T1000 (cell line): ENCODE measurements around the gene USP17L26.
"Not testable (repeated sequence)": the region's sequence is repeated elsewhere in the genome, so short reads cannot be mapped to it uniquely, and the experiment has no call there.

Experiments
- DNase-seq: peaks from one replicate; lab custom pipeline; 2025; ENCODE audit warnings: mixed read lengths; lab: John Stamatoyannopoulos, UW

The USP17L26 gene, protein sequence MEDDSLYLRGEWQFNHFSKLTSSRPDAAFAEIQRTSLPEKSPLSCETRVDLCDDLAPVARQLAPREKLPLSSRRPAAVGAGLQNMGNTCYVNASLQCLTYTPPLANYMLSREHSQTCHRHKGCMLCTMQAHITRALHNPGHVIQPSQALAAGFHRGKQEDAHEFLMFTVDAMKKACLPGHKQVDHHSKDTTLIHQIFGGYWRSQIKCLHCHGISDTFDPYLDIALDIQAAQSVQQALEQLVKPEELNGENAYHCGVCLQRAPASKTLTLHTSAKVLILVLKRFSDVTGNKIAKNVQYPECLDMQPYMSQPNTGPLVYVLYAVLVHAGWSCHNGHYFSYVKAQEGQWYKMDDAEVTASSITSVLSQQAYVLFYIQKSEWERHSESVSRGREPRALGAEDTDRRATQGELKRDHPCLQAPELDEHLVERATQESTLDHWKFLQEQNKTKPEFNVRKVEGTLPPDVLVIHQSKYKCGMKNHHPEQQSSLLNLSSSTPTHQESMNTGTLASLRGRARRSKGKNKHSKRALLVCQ

DNA sequence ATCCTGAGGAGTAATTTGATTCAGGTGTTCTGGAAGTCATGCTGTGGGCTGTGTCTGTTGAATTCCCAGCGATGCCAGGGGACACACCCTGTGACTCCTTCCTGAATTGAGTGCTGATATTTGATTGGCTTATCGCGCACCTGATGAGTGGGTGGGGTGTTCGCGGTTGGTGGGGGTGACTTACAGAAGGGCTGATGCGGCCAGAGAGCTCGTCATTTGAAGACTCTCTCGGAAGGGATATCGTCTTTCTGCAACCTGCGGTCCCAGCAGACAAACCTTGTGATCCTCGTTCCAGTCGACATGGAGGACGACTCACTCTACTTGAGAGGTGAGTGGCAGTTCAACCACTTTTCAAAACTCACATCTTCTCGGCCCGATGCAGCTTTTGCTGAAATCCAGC, at the start of gene USP17L26:
TSS of gene USP17L26 (plus strand) at position 301 of the 400 bp plus-strand sequence. CDS start at position 301, 0 bp downstream.
- not testable (repeated sequence) for DNase-seq

DNA sequence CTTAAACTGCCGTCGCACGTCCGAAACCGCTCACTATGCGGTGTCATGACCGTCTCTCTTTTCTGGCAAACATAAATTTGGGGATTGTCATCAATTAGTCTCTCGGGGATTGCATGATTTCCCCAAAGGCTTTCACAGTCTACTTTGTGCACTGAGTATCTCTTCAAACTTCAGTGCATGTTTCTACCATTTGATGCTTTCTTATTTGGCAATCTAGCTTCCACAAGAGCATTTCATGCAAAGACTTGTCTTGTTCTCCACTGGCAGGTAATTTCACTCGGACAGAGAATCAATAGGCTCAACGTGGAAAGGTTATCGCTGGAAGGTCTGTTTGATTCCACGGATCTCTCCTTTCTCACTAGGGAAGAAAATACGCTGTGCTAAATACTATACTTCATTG, 10.3 kb upstream of the USP17L26 start:
- not testable (repeated sequence) for DNase-seq

DNA sequence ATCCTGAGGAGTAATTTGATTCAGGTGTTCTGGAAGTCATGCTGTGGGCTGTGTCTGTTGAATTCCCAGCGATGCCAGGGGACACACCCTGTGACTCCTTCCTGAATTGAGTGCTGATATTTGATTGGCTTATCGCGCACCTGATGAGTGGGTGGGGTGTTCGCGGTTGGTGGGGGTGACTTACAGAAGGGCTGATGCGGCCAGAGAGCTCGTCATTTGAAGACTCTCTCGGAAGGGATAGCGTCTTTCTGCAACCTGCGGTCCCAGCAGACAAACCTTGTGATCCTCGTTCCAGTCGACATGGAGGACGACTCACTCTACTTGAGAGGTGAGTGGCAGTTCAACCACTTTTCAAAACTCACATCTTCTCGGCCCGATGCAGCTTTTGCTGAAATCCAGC, 9.6 kb upstream of the USP17L26 start, which contains the start of gene USP17L24:
TSS of gene USP17L24 (plus strand) at position 301 of the 400 bp plus-strand sequence. CDS start at position 301, 0 bp downstream.
- DNase-seq = not testable (repeated sequence)

DNA sequence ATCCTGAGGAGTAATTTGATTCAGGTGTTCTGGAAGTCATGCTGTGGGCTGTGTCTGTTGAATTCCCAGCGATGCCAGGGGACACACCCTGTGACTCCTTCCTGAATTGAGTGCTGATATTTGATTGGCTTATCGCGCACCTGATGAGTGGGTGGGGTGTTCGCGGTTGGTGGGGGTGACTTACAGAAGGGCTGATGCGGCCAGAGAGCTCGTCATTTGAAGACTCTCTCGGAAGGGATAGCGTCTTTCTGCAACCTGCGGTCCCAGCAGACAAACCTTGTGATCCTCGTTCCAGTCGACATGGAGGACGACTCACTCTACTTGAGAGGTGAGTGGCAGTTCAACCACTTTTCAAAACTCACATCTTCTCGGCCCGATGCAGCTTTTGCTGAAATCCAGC, 4.8 kb upstream of the USP17L26 start, which contains the start of gene USP17L25:
TSS of gene USP17L25 (plus strand) at position 301 of the 400 bp plus-strand sequence. CDS start at position 301, 0 bp downstream.
- DNase-seq = not testable (repeated sequence)

DNA sequence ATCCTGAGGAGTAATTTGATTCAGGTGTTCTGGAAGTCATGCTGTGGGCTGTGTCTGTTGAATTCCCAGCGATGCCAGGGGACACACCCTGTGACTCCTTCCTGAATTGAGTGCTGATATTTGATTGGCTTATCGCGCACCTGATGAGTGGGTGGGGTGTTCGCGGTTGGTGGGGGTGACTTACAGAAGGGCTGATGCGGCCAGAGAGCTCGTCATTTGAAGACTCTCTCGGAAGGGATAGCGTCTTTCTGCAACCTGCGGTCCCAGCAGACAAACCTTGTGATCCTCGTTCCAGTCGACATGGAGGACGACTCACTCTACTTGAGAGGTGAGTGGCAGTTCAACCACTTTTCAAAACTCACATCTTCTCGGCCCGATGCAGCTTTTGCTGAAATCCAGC, 4.6 kb downstream of the USP17L26 start, which contains the start of gene USP17L5:
TSS of gene USP17L5 (plus strand) at position 301 of the 400 bp plus-strand sequence. CDS start at position 301, 0 bp downstream.
- DNase-seq = not testable (repeated sequence)

DNA sequence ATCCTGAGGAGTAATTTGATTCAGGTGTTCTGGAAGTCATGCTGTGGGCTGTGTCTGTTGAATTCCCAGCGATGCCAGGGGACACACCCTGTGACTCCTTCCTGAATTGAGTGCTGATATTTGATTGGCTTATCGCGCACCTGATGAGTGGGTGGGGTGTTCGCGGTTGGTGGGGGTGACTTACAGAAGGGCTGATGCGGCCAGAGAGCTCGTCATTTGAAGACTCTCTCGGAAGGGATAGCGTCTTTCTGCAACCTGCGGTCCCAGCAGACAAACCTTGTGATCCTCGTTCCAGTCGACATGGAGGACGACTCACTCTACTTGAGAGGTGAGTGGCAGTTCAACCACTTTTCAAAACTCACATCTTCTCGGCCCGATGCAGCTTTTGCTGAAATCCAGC, 9.4 kb downstream of the USP17L26 start, which contains the start of gene USP17L27:
TSS of gene USP17L27 (plus strand) at position 301 of the 400 bp plus-strand sequence. CDS start at position 301, 0 bp downstream.
- DNase-seq = not testable (repeated sequence)

DNA sequence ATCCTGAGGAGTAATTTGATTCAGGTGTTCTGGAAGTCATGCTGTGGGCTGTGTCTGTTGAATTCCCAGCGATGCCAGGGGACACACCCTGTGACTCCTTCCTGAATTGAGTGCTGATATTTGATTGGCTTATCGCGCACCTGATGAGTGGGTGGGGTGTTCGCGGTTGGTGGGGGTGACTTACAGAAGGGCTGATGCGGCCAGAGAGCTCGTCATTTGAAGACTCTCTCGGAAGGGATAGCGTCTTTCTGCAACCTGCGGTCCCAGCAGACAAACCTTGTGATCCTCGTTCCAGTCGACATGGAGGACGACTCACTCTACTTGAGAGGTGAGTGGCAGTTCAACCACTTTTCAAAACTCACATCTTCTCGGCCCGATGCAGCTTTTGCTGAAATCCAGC, 14.1 kb downstream of the USP17L26 start, which contains the start of gene USP17L28:
TSS of gene USP17L28 (plus strand) at position 301 of the 400 bp plus-strand sequence. CDS start at position 301, 0 bp downstream.
- not testable (repeated sequence) for DNase-seq

DNA sequence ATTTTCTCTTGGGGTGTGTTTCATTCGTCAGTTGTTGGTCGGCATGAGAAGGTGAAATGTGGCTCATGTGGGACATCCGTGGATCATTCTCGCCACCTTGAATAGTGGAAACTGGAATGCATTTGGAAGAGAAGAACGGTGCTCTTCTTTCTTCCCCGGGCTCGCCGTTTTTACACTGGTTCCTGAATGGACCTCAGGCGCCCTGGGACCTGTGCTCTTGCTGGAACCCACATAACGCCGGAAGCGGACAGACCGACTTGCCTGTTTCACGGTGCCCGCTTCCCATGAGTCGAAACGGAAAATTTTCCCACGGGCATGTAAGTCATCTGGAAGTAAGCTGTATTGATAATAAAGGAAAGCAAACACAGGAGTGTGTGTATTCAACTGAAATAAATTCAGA, 16.4 kb downstream of the USP17L26 start:
- not testable (repeated sequence) for DNase-seq

DNA sequence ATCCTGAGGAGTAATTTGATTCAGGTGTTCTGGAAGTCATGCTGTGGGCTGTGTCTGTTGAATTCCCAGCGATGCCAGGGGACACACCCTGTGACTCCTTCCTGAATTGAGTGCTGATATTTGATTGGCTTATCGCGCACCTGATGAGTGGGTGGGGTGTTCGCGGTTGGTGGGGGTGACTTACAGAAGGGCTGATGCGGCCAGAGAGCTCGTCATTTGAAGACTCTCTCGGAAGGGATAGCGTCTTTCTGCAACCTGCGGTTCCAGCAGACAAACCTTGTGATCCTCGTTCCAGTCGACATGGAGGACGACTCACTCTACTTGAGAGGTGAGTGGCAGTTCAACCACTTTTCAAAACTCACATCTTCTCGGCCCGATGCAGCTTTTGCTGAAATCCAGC, 18.9 kb downstream of the USP17L26 start, which contains the start of gene USP17L29:
TSS of gene USP17L29 (plus strand) at position 301 of the 400 bp plus-strand sequence. CDS start at position 301, 0 bp downstream.
- not testable (repeated sequence) for DNase-seq

DNA sequence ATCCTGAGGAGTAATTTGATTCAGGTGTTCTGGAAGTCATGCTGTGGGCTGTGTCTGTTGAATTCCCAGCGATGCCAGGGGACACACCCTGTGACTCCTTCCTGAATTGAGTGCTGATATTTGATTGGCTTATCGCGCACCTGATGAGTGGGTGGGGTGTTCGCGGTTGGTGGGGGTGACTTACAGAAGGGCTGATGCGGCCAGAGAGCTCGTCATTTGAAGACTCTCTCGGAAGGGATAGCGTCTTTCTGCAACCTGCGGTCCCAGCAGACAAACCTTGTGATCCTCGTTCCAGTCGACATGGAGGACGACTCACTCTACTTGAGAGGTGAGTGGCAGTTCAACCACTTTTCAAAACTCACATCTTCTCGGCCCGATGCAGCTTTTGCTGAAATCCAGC, 28.4 kb downstream of the USP17L26 start, which contains the start of gene USP17L30:
TSS of gene USP17L30 (plus strand) at position 301 of the 400 bp plus-strand sequence. CDS start at position 301, 0 bp downstream.
- DNase-seq = not testable (repeated sequence)

DNA sequence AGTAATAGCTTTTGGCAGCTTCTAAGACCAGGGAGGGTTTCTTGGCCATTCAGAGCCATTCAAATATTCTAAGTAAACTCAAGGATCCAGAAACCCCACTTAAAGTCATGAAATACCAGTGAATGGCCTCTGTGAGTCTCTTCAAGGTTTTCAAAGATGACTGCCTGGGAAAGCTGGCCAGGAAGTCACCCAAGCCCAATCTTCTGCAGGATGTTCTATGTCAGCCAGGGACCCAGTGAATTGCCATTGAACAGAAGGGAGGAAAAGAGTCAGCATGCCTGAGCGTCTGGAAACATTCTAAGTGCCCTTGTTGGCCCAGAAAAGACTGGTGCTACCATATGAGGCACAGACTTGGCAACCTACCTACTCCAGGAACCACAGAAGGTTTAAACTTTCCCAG, 45.4 kb downstream of the USP17L26 start:
- not testable (repeated sequence) for DNase-seq

DNA sequence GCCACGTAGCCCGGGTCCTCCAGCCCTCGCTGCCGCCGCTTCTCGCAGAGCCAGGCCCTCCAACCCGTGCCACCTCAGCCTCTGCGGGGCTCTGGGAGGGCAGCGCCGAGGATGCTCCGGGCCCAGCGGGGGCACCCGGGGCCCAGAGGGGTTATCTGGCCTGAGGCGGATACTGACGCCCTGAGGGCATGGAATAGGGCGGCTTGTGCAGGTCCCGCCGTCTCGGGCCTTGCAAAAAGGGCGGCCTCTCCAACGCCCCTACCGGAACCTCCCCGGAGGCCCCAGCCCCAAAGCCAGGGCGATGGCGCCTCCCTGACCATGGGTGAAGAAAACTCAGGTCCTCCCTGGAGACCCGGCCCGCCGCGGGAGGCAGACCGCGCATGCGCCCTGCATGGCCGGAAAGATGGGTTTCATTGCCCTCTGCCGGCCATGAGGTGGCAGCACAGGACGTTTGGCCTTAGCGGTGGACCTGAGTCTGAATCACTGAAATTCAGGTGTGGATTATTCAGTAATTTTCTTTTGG, 46.6 kb downstream of the USP17L26 start:
- not testable (repeated sequence) for DNase-seq

DNA sequence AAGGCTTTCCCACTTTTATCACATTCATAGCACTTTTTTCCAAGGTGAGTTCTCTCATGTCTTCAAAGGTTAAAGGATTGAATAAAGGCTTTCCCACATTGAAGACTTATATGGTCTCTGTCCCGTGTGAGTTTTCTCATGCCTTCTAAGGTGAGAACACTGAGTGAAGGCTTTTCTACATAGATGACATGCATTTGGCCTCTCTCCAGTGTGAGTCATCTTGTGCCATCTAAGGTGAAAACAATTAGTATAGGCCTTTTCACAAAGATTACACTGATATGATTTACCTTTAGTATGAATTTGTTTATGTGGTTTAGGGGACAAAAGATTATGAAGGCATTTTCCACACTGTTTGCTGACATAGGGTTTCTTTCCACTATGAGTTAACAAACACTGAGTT, 49.7 kb downstream of the USP17L26 start:
- no peak for DNase-seq
